ENCODE measurements around the gene SDR42E2. TPM values are rescaled to one million over a fixed set of nuclear protein-coding genes. Genes with fewer than 3 reads are reported as not detected.

SDR42E2 gene
- total RNA-seq, 2 donors from 2014 or later = not detected

DNA sequence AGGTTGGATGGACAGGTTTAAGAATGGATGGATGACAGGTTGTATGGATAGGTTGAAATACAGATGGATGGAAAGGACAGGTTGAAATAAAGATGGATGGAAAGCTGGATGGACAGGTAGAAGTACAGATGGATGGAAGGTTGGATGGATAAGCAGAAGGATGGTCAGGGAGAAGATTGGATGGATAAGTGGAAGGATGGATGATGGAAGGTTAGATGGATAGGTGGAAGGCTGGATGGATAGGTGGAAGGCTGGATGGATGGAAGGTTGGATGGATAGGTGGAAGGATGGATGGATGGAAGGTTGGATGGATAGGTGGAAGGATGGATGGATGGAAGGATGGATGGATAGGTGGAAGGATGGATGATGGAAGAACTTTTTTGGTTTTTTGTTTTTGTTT lies 905 bp upstream of the SDR42E2 start:
- Histone ChIP-seq H3K27me3 (replicated peaks; ENCODE audit: insufficient read depth) (no peaks in the 10 kb centered on the region), H3K36me3 (no peaks in the 10 kb centered on the region)
- TF ChIP-seq POLR2A (IDR thresholded peaks at IDR 0.05) (no peak), POLR2AphosphoS5 (IDR thresholded peaks at IDR 0.05) (no peak)
- TF ChIP-seq, protein P1, sequence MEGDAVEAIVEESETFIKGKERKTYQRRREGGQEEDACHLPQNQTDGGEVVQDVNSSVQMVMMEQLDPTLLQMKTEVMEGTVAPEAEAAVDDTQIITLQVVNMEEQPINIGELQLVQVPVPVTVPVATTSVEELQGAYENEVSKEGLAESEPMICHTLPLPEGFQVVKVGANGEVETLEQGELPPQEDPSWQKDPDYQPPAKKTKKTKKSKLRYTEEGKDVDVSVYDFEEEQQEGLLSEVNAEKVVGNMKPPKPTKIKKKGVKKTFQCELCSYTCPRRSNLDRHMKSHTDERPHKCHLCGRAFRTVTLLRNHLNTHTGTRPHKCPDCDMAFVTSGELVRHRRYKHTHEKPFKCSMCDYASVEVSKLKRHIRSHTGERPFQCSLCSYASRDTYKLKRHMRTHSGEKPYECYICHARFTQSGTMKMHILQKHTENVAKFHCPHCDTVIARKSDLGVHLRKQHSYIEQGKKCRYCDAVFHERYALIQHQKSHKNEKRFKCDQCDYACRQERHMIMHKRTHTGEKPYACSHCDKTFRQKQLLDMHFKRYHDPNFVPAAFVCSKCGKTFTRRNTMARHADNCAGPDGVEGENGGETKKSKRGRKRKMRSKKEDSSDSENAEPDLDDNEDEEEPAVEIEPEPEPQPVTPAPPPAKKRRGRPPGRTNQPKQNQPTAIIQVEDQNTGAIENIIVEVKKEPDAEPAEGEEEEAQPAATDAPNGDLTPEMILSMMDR (IDR thresholded peaks at IDR 0.05) = no peak

DNA sequence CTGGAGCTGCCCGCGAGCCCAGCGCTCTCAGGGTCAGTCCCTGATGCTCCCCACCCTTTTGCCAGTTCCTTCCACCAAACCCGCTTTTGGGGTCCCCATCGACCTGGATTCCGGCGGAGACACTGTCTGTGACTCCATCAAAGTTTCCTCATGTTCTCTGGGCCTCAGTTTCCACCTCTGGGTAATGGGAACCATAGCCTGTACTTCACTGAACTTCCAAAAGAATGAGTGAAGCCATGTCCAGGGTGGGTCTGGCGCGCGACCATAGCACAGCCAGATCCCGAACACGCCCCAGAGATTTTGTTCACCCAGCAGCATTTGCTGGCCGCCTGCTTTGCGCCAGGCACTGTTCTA lies 327 bp downstream of the SDR42E2 start:
- no peaks in the 10 kb centered on the region for H3K4me1 ChIP-seq (replicated peaks)
- no peak for DNase-seq (ENCODE audit: low spot score)
- 44% methylated on average over 14 of the region's 14 CpGs for WGBS
- intact Hi-C loops (cut with DNase I) = no loop called here
- H3K4me3 ChIP-seq = peak overlapping the region in 1 of 2 donors; percentile 10
- H3K9me3 ChIP-seq = no peaks in the 10 kb centered on the region
- TF ChIP-seq, protein P1 (IDR thresholded peaks at IDR 0.05) = no peak
- TF ChIP-seq POLR2AphosphoS5 (IDR thresholded peaks at IDR 0.05) (no peak), POLR2A (IDR thresholded peaks at IDR 0.05) (no peak)
- no peak overlapping the region for H3K27ac ChIP-seq
- no peaks in the 10 kb centered on the region for H3K27me3 ChIP-seq (replicated peaks; ENCODE audit: insufficient read depth)
- no peaks in the 10 kb centered on the region for H3K36me3 ChIP-seq

More for the DNA sequence above, 905 bp upstream of the SDR42E2 start:
- Histone ChIP-seq H3K9me3 (no peaks in the 10 kb centered on the region), H3K27ac (no peak overlapping the region), H3K4me3 (no peak overlapping the region), H3K4me1 (replicated peaks) (no peaks in the 10 kb centered on the region)
- DNase-seq (ENCODE audit: low spot score) = no peak
- intact Hi-C loops (cut with DNase I) = no loop called here

DNA sequence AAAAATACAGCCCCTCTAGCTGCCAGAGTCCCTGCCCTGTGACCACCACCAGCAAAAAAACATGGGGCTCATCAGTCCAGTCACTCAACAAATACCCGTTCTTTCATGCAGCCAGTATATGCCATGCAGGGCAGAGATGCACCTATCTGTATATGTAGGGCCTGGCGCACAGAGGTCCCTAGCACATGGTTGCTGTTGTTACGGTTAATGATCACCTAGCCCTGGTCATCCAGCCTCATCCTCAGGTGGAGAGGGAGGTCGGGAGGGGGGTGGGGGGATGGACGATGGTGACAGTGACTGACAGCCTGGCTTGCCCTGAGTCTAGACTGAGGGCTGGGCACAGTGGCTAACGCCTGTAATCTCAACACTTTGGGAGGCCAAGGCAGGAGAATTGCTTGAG lies 1.5 kb downstream of the SDR42E2 start:
- no peaks in the 10 kb centered on the region for H3K4me1 ChIP-seq (replicated peaks)

DNA sequence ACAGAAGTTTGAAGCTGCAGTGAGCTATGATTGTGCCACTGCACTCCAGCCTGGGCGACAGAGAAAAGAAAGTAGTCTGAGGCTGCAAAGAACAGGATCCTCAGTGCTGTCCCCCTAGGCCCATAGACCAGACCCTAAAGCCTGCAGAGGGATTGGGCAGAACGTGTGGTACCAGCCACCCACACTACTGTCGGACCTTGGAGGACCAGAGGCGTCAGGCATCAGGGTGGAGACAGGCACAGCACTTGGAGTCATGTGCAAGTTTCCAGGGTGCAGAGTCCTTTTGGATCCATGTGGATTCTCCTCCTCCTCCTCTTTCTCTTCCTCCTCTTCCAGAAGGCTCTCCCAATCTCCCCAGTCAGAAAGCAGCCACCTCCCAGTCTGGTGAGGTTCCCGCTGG lies 2.2 kb downstream of the SDR42E2 start:
- no peak overlapping the region for H3K27ac ChIP-seq
- 89% methylated on average over 5 of the region's 5 CpGs for WGBS
- no peaks in the 10 kb centered on the region for H3K4me1 ChIP-seq (replicated peaks)
- no peaks in the 10 kb centered on the region for H3K9me3 ChIP-seq
- H3K4me3 ChIP-seq = no peak overlapping the region
- no peak for DNase-seq (ENCODE audit: low spot score)
- H3K36me3 ChIP-seq = no peaks in the 10 kb centered on the region
- intact Hi-C loops (cut with DNase I) = no loop called here
- H3K27me3 ChIP-seq (replicated peaks; ENCODE audit: insufficient read depth) = no peaks in the 10 kb centered on the region
- TF ChIP-seq, protein P1 (IDR thresholded peaks at IDR 0.05) = no peak
- no peak for TF ChIP-seq POLR2AphosphoS5 (IDR thresholded peaks at IDR 0.05)
- TF ChIP-seq POLR2A (IDR thresholded peaks at IDR 0.05) = no peak

More for the DNA sequence above, 1.5 kb downstream of the SDR42E2 start:
- intact Hi-C loops (cut with DNase I) = no loop called here
- Histone ChIP-seq H3K4me3 (no peak overlapping the region), H3K36me3 (no peaks in the 10 kb centered on the region), H3K27ac (no peak overlapping the region), H3K9me3 (no peaks in the 10 kb centered on the region), H3K27me3 (replicated peaks; ENCODE audit: insufficient read depth) (no peaks in the 10 kb centered on the region)
- WGBS = 80% methylated on average over 6 of the region's 6 CpGs
- no peak for DNase-seq (ENCODE audit: low spot score)
- TF ChIP-seq, protein P1 (IDR thresholded peaks at IDR 0.05) = no peak
- no peak for TF ChIP-seq POLR2A (IDR thresholded peaks at IDR 0.05)
- no peak for TF ChIP-seq POLR2AphosphoS5 (IDR thresholded peaks at IDR 0.05)

DNA sequence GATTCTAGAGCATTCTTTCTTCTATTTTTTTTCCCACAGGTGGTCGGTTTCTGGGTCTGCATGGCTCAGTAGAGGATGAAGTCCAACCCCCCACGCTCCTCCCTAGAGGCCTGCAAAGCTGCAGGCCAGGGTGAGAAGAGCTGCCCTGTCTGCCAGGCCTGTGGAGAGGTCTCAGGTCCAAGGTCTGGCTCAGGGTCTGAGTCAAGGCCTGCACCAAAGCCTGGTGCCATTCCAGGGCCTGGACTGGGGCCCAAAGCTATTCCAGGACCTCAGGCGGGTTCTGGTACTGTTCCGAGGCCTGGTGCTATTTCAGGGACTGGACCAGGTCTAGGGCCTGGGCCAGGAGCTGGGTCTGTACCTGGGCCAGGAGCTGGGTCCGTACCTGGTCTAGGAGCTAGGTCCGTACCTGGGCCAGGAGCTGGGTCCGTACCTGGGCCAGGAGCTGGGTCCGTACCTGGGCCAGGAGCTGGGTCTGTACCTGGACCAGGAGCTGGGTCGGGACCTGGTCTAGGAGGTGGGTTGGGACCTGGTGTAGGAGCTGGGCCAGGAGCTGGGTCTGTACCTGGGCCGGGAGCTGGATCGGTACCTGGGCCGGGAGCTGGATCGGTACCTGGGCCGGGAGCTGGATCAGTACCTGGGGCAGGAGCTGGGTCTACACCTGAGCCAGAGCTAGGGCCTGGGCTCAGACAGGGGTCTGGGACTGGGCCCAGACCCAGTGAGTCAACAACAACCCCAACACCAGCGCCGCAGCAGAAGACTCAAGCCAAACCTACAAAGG lies 3.4 kb downstream of the SDR42E2 start:
- no peak for TF ChIP-seq POLR2AphosphoS5 (IDR thresholded peaks at IDR 0.05)
- TF ChIP-seq POLR2A (IDR thresholded peaks at IDR 0.05) = no peak
- TF ChIP-seq, protein P1 (IDR thresholded peaks at IDR 0.05) = no peak
- intact Hi-C loops (cut with DNase I) = no loop called here

More for the DNA sequence above, 3.4 kb downstream of the SDR42E2 start:
- no peaks in the 10 kb centered on the region for H3K4me1 ChIP-seq (replicated peaks)
- WGBS = 94% methylated on average over 14 of the region's 16 CpGs
- H3K36me3 ChIP-seq = no peaks in the 10 kb centered on the region
- no peak for DNase-seq (ENCODE audit: low spot score)
- H3K4me3 ChIP-seq = no peak overlapping the region
- H3K9me3 ChIP-seq = no peaks in the 10 kb centered on the region
- H3K27me3 ChIP-seq (replicated peaks; ENCODE audit: insufficient read depth) = no peaks in the 10 kb centered on the region
- H3K27ac ChIP-seq = no peak overlapping the region
